ENCODE results near the gene PXYLP1. TPM values are rescaled to one million over a fixed set of nuclear protein-coding genes. Genes with fewer than 3 reads are reported as not detected.

Gene PXYLP1
- total RNA-seq, 2 experiments from 2014 or later, result 3.6 to 4.2 TPM

DNA sequence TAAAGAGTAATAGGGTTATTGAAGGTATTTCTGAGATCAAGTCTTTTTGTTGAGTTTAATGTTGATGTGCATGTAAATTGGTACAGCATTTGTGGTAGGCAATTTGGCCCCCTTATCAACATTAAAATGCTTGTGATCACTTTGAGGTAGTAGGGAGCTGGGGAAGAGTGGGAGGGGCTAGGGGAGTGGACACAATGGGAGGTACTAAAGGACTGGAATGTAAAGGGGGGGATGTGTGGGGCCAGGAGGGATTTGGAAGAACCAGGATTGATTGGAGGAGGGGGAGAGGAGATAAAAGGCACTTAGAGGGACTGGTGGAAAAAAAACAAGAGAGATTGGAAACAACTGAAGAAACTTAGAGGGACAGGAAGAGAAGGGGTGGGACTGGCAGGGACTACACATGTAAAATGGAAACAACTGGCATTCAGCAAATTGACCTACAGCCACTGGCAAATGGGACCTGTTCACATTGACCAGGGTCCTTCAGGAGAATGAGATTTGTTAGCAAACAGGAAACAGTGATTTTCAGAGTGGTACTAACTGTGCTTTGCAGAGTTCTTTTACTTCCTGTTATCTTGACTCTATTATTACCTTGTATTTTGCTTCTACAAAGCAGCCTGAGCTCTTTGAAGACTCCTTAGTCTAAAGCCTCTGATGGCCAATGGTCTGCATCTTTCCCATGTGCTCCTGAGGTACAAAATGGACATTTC is 88.9 kb downstream of the PXYLP1 start:
- peak; percentile 43 for DNase-seq (ENCODE audit: low spot score)
- H3K36me3 ChIP-seq (ENCODE audit: insufficient read depth, low read length), result no peaks in the 10 kb centered on the region; the same call in 1 of the 2 replicates
- no peak overlapping the region for H3K27ac ChIP-seq (ENCODE audit: low read depth, low read length, poor library complexity, severe bottlenecking)
- H3K4me2 ChIP-seq (ENCODE audit: low read length), result peak overlapping the region; percentile 27
- H3K9me2 ChIP-seq (ENCODE audit: insufficient read depth, low read length), result no peaks in the 10 kb centered on the region
- H3K4me3 ChIP-seq (ENCODE audit: low read depth, low read length, poor library complexity, severe bottlenecking), result peak overlapping the region; percentile 9
- no peaks in the 10 kb centered on the region for H3K9me3 ChIP-seq (ENCODE audit: low read length)
- ChIA-PET CTCF (ENCODE audit: unreplicated experiment) (no interaction called here), POLR2A (interaction anchor here (0.5 to 0.9 kb wide), 4 partner anchors 9 to 120 kb away, joined by 3 to 4 read pairs (median 4); no protein-coding TSS in a partner anchor)
- TF ChIP-seq, protein P1, sequence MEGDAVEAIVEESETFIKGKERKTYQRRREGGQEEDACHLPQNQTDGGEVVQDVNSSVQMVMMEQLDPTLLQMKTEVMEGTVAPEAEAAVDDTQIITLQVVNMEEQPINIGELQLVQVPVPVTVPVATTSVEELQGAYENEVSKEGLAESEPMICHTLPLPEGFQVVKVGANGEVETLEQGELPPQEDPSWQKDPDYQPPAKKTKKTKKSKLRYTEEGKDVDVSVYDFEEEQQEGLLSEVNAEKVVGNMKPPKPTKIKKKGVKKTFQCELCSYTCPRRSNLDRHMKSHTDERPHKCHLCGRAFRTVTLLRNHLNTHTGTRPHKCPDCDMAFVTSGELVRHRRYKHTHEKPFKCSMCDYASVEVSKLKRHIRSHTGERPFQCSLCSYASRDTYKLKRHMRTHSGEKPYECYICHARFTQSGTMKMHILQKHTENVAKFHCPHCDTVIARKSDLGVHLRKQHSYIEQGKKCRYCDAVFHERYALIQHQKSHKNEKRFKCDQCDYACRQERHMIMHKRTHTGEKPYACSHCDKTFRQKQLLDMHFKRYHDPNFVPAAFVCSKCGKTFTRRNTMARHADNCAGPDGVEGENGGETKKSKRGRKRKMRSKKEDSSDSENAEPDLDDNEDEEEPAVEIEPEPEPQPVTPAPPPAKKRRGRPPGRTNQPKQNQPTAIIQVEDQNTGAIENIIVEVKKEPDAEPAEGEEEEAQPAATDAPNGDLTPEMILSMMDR (conservative IDR thresholded peaks at IDR 0.05; ENCODE audit: low read length), result no peak
- no peak for TF ChIP-seq EZH2phosphoT487 (IDR thresholded peaks at IDR 0.05; ENCODE audit: borderline replicate concordance, low read depth, low read length)
- no TSS peak for BruUV-seq (replicated peaks)
- H3K4me1 ChIP-seq (ENCODE audit: insufficient read depth, low read length, poor library complexity, severe bottlenecking), result peaks cover 10% of the 10 kb centered on the region
- H2AFZ ChIP-seq (ENCODE audit: low read length), result peak overlapping the region; percentile 96
- intact Hi-C loops (cut with micrococcal nuclease; ENCODE audit: unreplicated experiment), result no loop called here
- no peaks in the 10 kb centered on the region for H4K20me1 ChIP-seq (ENCODE audit: insufficient read depth, low read length)
- no peaks in the 10 kb centered on the region for H3K79me2 ChIP-seq (ENCODE audit: insufficient read depth, low read depth, low read length)

DNA sequence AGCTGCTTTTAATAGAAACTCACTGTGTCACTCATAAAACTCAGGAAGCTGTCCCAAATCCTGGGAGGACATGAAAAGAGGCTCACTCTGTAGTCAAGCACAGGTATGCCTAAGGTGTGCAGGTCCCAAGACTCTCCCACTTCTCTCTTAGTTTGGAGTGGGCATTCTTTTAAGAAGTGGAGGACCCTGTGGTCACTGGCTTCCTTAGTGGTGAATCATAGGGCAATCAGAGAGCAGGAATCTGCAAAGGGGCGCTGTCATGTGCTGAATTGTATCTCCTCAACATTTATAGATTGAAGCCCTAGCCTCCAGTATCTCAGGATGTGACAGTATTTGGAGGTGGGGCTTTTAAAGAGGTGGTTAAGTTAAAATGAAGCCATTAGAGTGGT is 89.5 kb downstream of the PXYLP1 start:
- Histone ChIP-seq H3K27ac (ENCODE audit: low read depth, low read length, poor library complexity, severe bottlenecking) (no peak overlapping the region), H3K79me2 (ENCODE audit: insufficient read depth, low read depth, low read length) (no peaks in the 10 kb centered on the region), H3K4me3 (ENCODE audit: low read depth, low read length, poor library complexity, severe bottlenecking) (peak overlapping the region; percentile 9), H3K36me3 (ENCODE audit: insufficient read depth, low read length) (no peaks in the 10 kb centered on the region; the same call in 1 of the 2 replicates), H3K9me2 (ENCODE audit: insufficient read depth, low read length) (no peaks in the 10 kb centered on the region), H3K4me2 (ENCODE audit: low read length) (peak overlapping the region; percentile 27), H2AFZ (ENCODE audit: low read length) (peak overlapping the region; percentile 96), H3K9me3 (ENCODE audit: low read length) (no peaks in the 10 kb centered on the region), H4K20me1 (ENCODE audit: insufficient read depth, low read length) (no peaks in the 10 kb centered on the region), H3K4me1 (ENCODE audit: insufficient read depth, low read length, poor library complexity, severe bottlenecking) (peaks cover 10% of the 10 kb centered on the region)
- TF ChIP-seq, protein P1 (conservative IDR thresholded peaks at IDR 0.05; ENCODE audit: low read length), result no peak
- TF ChIP-seq EZH2phosphoT487 (IDR thresholded peaks at IDR 0.05; ENCODE audit: borderline replicate concordance, low read depth, low read length), result no peak
- ChIA-PET CTCF (ENCODE audit: unreplicated experiment) (no interaction called here), POLR2A (interaction anchor here (0.7 to 1.5 kb wide), 4 partner anchors 9 to 76 kb away, joined by 3 to 10 read pairs (median 4); no protein-coding TSS in a partner anchor)
- no peak for DNase-seq (ENCODE audit: low spot score)
- intact Hi-C loops (cut with micrococcal nuclease; ENCODE audit: unreplicated experiment), result no loop called here
- no TSS peak for BruUV-seq (replicated peaks)

Data from OCI-LY7 (cell line).